ENCODE results near the gene TIE1.

- TF ChIP-seq REST (IDR thresholded peaks at IDR 0.05; ENCODE audit: insufficient read depth in 1 of 2, low read depth in 2 of 2, low read length in 2 of 2) (no peak), POLR2AphosphoS5 (IDR thresholded peaks at IDR 0.05; ENCODE audit: low read depth, low read length) (no peak), TAF1 (IDR thresholded peaks at IDR 0.05; ENCODE audit: borderline replicate concordance, insufficient read depth, low read length) (no peak), SIN3A (IDR thresholded peaks at IDR 0.05; ENCODE audit: borderline replicate concordance, insufficient read depth, low read length) (no peak), FOXP2 (optimal IDR thresholded peaks at IDR 0.05; ENCODE audit: borderline replicate concordance, extremely low read depth, extremely low read length, insufficient read depth) (no peak)
These were observed 13.5 kb downstream of the TIE1 start for GRCh38 chr1:43314233-43314632.

All from PFSK-1 (cell line).